OCI-LY3 (cell line): ENCODE data around the gene MROH8.

Experiments used
- H2AFZ ChIP-seq: fragments of 200-600, 300-600 bp; shearing (Covaris generic); 2 replicates; pipeline ENCODE4 v1.6.0; 2014; ENCODE audit warnings: antibody characterized with exemption, low read depth, low read length
- H3K27ac ChIP-seq: fragments of 200-600, 300-600 bp; sonication (generic); 2 replicates; pipeline ENCODE4 v1.5.1; 2014; ENCODE audit warnings: mild to moderate bottlenecking, low read length, moderate library complexity, mixed read lengths
- H3K27me3 ChIP-seq: fragments of 200-600, 300-600 bp; sonication (generic); 2 replicates; pipeline ENCODE4 v1.6.1; 2014; ENCODE audit warnings: low read depth, low read length, mixed read lengths
- H3K36me3 ChIP-seq: fragments of 200-600, 300-600 bp; sonication (generic); replicated peaks from 2 replicates; pipeline ENCODE3; 2014; ENCODE audit warnings: low read depth, low read length, mixed read lengths
- H3K4me1 ChIP-seq: fragments of 300-600, 200-600 bp; sonication (generic); 2 replicates; pipeline ENCODE4 v1.6.1; 2014; ENCODE audit warnings: low read length, mixed read lengths
- H3K4me2 ChIP-seq: fragments of 200-600, 300-600 bp; sonication (generic); 2 replicates; pipeline ENCODE4 v1.6.1; 2014; ENCODE audit warnings: low read length, mixed read lengths
- H3K4me3 ChIP-seq: fragments of 300-600, 200-600 bp; sonication (generic); 2 replicates; pipeline ENCODE4 v1.5.1; 2014; ENCODE audit warnings: antibody characterized with exemption, mild to moderate bottlenecking, low read length, moderate library complexity
- H3K79me2 ChIP-seq: fragments of 300-600, 200-600 bp; shearing (Covaris generic); 2 replicates; pipeline ENCODE4 v1.6.1; 2014; ENCODE audit warnings: mild to moderate bottlenecking, low read length, mixed read lengths
- H3K9ac ChIP-seq: fragments of 300-600, 200-600 bp; shearing (Covaris generic); 2 replicates; pipeline ENCODE4 v1.6.0; 2014; ENCODE audit warnings: mild to moderate bottlenecking, low read length, moderate library complexity
- H3K9me3 ChIP-seq: fragments of 200-600, 300-600 bp; shearing (Covaris generic); 2 replicates; pipeline ENCODE4 v1.6.1; 2014; ENCODE audit warnings: low read length, mixed read lengths; ENCODE audit not compliant: insufficient read depth
- H4K20me1 ChIP-seq: fragments of 200-600, 300-600 bp; sonication (generic); 2 replicates; pipeline ENCODE4 v1.6.1; 2016; ENCODE audit warnings: low read length, mixed read lengths; ENCODE audit not compliant: insufficient read depth
- EZH2phosphoT487 ChIP-seq: fragments of 200-600 bp; shearing (Covaris generic); IDR thresholded peaks from 2 replicates; pipeline ENCODE4 v1.6.1; 2018; ENCODE audit warnings: antibody characterized with exemption, mixed run types, low read depth
- TF ChIP-seq, protein P1 (sequence below): fragments of 200-600, 300-600 bp; sonication (generic); IDR thresholded peaks from 2 replicates; pipeline ENCODE4 v1.5.1; 2014; ENCODE audit warnings: antibody characterized with exemption, low read length, low read depth

Gene MROH8

DNA sequence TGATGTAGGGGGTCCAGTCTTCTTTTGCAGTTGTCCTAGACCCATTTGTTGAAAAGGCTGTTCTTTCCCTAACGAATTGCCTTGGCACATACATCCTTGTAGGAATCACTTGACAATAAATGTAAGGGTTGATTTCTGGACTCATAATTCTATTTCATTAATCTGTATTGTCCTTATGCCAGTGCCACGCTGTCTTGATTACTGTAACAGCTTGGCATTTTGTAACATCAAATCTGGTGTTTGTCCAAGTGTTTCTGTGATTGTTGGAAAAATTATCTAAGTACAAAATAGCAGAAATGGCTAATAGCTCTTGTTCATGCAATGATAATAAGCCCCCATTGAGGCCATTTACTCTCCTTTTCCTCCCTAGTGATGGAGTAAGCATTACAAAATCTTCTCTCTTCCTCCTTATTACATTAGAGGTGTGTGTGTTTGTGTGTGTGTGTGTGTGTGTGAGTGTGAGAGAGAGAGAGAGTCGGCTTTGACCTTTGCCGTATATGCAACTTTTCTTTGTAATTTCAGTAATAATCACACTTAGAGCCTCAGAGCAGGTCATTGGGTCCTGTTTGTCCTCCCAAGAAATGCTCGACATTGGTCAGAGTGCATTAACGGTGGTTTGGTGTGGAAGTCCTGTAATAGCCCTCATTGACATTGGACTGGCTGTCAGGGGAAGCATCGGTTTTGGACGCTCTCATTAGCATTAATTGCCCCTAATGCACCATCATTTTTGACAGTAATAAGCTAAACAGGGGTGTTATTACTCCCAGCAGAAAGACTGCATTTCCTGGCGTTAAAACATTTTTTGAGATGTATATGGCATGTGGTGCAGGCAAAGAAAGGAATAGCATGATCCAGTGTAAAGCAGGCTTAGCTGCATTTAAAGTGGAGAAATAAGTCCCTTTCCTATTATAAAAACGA, 40.7 kb upstream of the MROH8 start:
- H3K36me3 ChIP-seq = peaks cover 74% of the 10 kb centered on the region
- no peak overlapping the region for H2AFZ ChIP-seq
- peaks cover 16% of the 10 kb centered on the region for H3K4me1 ChIP-seq

DNA sequence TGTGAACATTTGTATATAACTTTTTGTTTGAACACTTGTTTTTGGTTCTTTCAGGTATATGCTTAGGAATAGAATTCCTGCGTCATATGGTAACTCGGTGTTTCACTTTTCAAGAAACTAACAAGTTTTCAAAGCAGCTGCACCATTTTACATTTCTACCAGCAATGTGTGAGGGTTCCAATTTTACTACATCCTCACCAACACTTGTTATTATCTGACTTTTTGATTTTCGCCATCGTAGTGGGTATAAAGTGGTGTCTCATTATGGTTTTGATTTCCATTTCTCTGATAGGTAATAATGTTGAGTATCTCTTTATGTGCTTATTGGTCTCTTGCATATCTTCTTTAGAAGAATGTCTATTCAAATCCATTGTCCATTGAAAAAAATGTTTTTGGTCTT, 39.6 kb upstream of the MROH8 start:
- Histone ChIP-seq H2AFZ (no peak overlapping the region), H3K9ac (no peak overlapping the region), H3K36me3 (peaks cover 72% of the 10 kb centered on the region), H3K27me3 (no peaks in the 10 kb centered on the region), H4K20me1 (no peaks in the 10 kb centered on the region), H3K4me3 (no peak overlapping the region), H3K79me2 (peaks cover 18% of the 10 kb centered on the region; the same call in 1 of the 2 replicates), H3K4me2 (no peak overlapping the region), H3K4me1 (peaks cover 16% of the 10 kb centered on the region), H3K9me3 (no peaks in the 10 kb centered on the region), H3K27ac (no peak overlapping the region)
- TF ChIP-seq EZH2phosphoT487 = no peak
- TF ChIP-seq, protein P1, sequence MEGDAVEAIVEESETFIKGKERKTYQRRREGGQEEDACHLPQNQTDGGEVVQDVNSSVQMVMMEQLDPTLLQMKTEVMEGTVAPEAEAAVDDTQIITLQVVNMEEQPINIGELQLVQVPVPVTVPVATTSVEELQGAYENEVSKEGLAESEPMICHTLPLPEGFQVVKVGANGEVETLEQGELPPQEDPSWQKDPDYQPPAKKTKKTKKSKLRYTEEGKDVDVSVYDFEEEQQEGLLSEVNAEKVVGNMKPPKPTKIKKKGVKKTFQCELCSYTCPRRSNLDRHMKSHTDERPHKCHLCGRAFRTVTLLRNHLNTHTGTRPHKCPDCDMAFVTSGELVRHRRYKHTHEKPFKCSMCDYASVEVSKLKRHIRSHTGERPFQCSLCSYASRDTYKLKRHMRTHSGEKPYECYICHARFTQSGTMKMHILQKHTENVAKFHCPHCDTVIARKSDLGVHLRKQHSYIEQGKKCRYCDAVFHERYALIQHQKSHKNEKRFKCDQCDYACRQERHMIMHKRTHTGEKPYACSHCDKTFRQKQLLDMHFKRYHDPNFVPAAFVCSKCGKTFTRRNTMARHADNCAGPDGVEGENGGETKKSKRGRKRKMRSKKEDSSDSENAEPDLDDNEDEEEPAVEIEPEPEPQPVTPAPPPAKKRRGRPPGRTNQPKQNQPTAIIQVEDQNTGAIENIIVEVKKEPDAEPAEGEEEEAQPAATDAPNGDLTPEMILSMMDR = no peak

More for the DNA sequence above, 40.7 kb upstream of the MROH8 start:
- Histone ChIP-seq H3K9me3 (no peaks in the 10 kb centered on the region), H4K20me1 (no peaks in the 10 kb centered on the region), H3K9ac (no peak overlapping the region), H3K27ac (no peak overlapping the region), H3K27me3 (no peaks in the 10 kb centered on the region), H3K4me3 (no peak overlapping the region), H3K79me2 (peaks cover 18% of the 10 kb centered on the region; the same call in 1 of the 2 replicates), H3K4me2 (no peak overlapping the region)
- TF ChIP-seq EZH2phosphoT487 = no peak
- TF ChIP-seq, protein P1 = no peak

DNA sequence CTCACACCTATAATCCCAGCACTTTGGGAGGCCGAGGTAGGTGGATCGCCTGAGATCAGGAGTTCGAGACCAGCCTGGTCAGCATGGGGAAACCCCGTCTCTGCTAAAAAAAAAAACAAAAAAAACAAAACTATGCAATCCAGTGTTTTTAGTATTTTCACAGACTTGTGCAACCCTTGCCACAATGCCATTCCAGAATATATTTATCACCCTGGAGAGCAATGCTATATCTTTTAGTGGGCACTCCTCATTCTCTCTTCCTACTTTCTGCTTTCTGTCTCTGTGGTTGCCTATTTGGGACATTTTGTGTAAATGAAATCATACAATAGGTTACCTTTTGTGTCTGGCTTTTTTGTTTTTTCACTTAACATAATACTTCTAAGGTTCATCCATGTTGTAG, 39.1 kb upstream of the MROH8 start:
- Histone ChIP-seq H3K27ac (no peak overlapping the region), H3K4me3 (no peak overlapping the region), H3K36me3 (peaks cover 72% of the 10 kb centered on the region), H3K9ac (no peak overlapping the region), H2AFZ (no peak overlapping the region), H3K27me3 (no peaks in the 10 kb centered on the region), H3K4me1 (peaks cover 16% of the 10 kb centered on the region), H3K4me2 (no peak overlapping the region), H3K79me2 (peaks cover 18% of the 10 kb centered on the region; the same call in 1 of the 2 replicates), H3K9me3 (no peaks in the 10 kb centered on the region), H4K20me1 (no peaks in the 10 kb centered on the region)
- TF ChIP-seq EZH2phosphoT487 = no peak
- TF ChIP-seq, protein P1 = no peak

DNA sequence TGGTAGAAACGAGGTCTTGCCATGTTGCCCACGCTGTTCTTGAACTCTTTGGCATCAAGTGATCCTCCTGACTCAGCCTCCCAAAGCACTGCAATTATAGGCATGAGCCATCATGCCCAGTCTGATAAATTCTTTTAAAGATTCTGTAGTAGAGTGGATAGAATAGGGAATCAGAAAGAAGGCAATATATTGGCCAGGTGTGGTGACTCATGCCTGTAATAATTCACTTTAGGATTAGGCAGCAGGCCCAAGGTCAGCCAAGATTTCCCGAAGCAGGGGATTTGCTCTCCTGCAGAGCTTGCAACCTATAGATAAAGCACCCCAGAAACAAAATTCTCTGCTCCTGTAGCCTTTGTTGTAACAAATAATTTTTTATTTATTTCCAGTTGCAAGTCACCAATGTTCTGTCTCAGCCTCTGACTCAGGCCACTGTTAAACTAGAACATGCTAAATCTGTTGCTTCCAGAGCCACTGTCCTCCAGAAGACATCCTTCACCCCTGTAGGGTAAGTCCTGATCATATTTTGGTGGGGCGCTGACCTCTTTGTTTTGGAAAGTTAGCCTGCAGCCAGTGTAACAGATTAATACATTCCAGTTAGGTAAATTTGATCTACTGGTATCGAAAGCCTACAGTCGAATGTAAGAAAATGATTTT, 30.4 kb upstream of the MROH8 start:
- H3K4me3 ChIP-seq = no peak overlapping the region
- no peak overlapping the region for H3K9ac ChIP-seq
- no peaks in the 10 kb centered on the region for H3K27me3 ChIP-seq
- no peak overlapping the region for H2AFZ ChIP-seq
- H3K4me1 ChIP-seq = no peaks in the 10 kb centered on the region
- no peaks in the 10 kb centered on the region for H3K9me3 ChIP-seq
- TF ChIP-seq, protein P1 = no peak
- TF ChIP-seq EZH2phosphoT487 = no peak
- peaks cover 67% of the 10 kb centered on the region for H3K36me3 ChIP-seq
- H3K27ac ChIP-seq = no peak overlapping the region
- 0 out of 2 replicates have a peak, but pooled peaks cover 3% of the 10 kb centered on the region for H4K20me1 ChIP-seq
- H3K79me2 ChIP-seq = no peaks in the 10 kb centered on the region; the same call in 1 of the 2 replicates
- H3K4me2 ChIP-seq = no peak overlapping the region
